GM19099 (cell line): Measurements from ENCODE around the gene TRMT44.

Source experiments
- POLR2A ChIP-seq: IDR thresholded peaks from 3 replicates; pipeline ENCODE4 v1.6.1; 2011; ENCODE audit warnings: low read depth; ENCODE audit not compliant: insufficient read length; ENCODE audit errors: extremely low read depth

Gene TRMT44

GRCh38 chr4:8440492-8441311, at the start of gene TRMT44, which contains the start of gene ACOX3:
TRMT44 (plus strand) TSS chr4:8440777; CDS start chr4:8440823, 46 bp downstream.
ACOX3 (minus strand) TSS chr4:8440723; CDS start chr4:8416521, 24,202 bp downstream.
- peak; percentile 86 for TF ChIP-seq POLR2A

GRCh38 chr4:8391071-8391470, 49.5 kb upstream of the TRMT44 start:
- TF ChIP-seq POLR2A = no peak

GRCh38 chr4:8391972-8392371, 48.6 kb upstream of the TRMT44 start:
- TF ChIP-seq POLR2A = no peak

- TF ChIP-seq POLR2A = no peak
Observed at GRCh38 chr4:8392591-8393190, 47.9 kb upstream of the TRMT44 start.

GRCh38 chr4:8393593-8394038, 47.0 kb upstream of the TRMT44 start:
- TF ChIP-seq POLR2A = no peak

GRCh38 chr4:8394061-8394519, 46.5 kb upstream of the TRMT44 start:
- no peak for TF ChIP-seq POLR2A

GRCh38 chr4:8394806-8395205, 45.8 kb upstream of the TRMT44 start:
- TF ChIP-seq POLR2A = no peak

- TF ChIP-seq POLR2A = no peak
Observed at GRCh38 chr4:8395504-8396296, 44.9 kb upstream of the TRMT44 start.

GRCh38 chr4:8396762-8397406, 43.7 kb upstream of the TRMT44 start:
- no peak for TF ChIP-seq POLR2A

- TF ChIP-seq POLR2A = no peak
Observed at GRCh38 chr4:8398347-8398746, 42.2 kb upstream of the TRMT44 start.

- TF ChIP-seq POLR2A = no peak
Observed at GRCh38 chr4:8399298-8399697, 41.3 kb upstream of the TRMT44 start.

GRCh38 chr4:8400632-8401325, 39.8 kb upstream of the TRMT44 start:
- TF ChIP-seq POLR2A = no peak

- no peak for TF ChIP-seq POLR2A
Observed at GRCh38 chr4:8401665-8402064, 38.9 kb upstream of the TRMT44 start.

GRCh38 chr4:8402181-8402597, 38.4 kb upstream of the TRMT44 start:
- no peak for TF ChIP-seq POLR2A
